H9 (cell line): ENCODE data around the gene HASPIN. TPM values are rescaled to one million over a fixed set of nuclear protein-coding genes. Genes with fewer than 3 reads are reported as not detected.
A peak's percentile ranks its signal among the peaks of the same experiment; 100 is the strongest.

ENCODE experiments used
- DNase-seq: peaks from one replicate; pipeline ENCODE4 v3.0.0-alpha.2; 2017
- H2AFZ ChIP-seq: one replicate; pipeline ENCODE4 v1.6.1; 2013; ENCODE audit warnings: mild to moderate bottlenecking, low read length, control low read depth, moderate library complexity
- H2AK5ac ChIP-seq: 2 replicates; pipeline ENCODE4 v1.6.1; 2013; ENCODE audit warnings: low read length, control low read depth, mixed read lengths; ENCODE audit not compliant: insufficient read length
- H2BK120ac ChIP-seq: one replicate; pipeline ENCODE4 v1.6.1; 2013; ENCODE audit warnings: low read depth, mild to moderate bottlenecking, low read length, control low read depth, inconsistent platforms; ENCODE audit not compliant: poor library complexity, severe bottlenecking
- H2BK12ac ChIP-seq: 2 replicates; pipeline ENCODE4 v1.6.1; 2013; ENCODE audit warnings: low read length, control low read depth, mixed read lengths, low read depth; ENCODE audit not compliant: insufficient read length
- H2BK15ac ChIP-seq: 2 replicates; pipeline ENCODE4 v1.6.1; 2013; ENCODE audit warnings: low read depth, low read length, control low read depth
- H2BK20ac ChIP-seq: one replicate; pipeline ENCODE4 v1.6.1; 2013; ENCODE audit warnings: low read depth, mild to moderate bottlenecking, low read length, control low read depth, inconsistent platforms; ENCODE audit not compliant: poor library complexity, severe bottlenecking
- H2BK5ac ChIP-seq: 2 replicates; pipeline ENCODE4 v1.6.1; 2013; ENCODE audit warnings: low read length, control low read depth, mixed read lengths; ENCODE audit not compliant: insufficient read length
- H3K14ac ChIP-seq: 2 replicates; pipeline ENCODE4 v1.6.1; 2013; ENCODE audit warnings: low read length, control low read depth; ENCODE audit not compliant: insufficient read depth
- H3K18ac ChIP-seq: 2 replicates; pipeline ENCODE4 v1.6.1; 2013; ENCODE audit warnings: low read depth, mild to moderate bottlenecking, mixed read lengths, low read length, control low read depth; ENCODE audit not compliant: insufficient read length
- H3K23ac ChIP-seq: 2 replicates; pipeline ENCODE4 v1.6.1; 2013; ENCODE audit warnings: low read length, control low read depth, mixed read lengths, low read depth; ENCODE audit not compliant: insufficient read length
- H3K23me2 ChIP-seq: 2 replicates; pipeline ENCODE4 v1.6.1; 2013; ENCODE audit warnings: low read depth, mild to moderate bottlenecking, mixed read lengths, low read length, control low read depth; ENCODE audit not compliant: insufficient read length, poor library complexity, severe bottlenecking
- H3K27ac ChIP-seq: 2 replicates; pipeline ENCODE4 v1.5.1; 2013; ENCODE audit warnings: low read length, control low read depth, mixed read lengths, low read depth; ENCODE audit not compliant: insufficient read length
- H3K27me3 ChIP-seq: 2 replicates; pipeline ENCODE4 v1.6.1; 2013; ENCODE audit warnings: low read length, control low read depth, inconsistent platforms; ENCODE audit not compliant: insufficient read depth
- H3K4ac ChIP-seq: 2 replicates; pipeline ENCODE4 v1.6.1; 2013; ENCODE audit warnings: low read depth, mild to moderate bottlenecking, control low read depth, inconsistent platforms, low read length, moderate library complexity
- H3K4me1 ChIP-seq: 2 replicates; pipeline ENCODE4 v1.6.1; 2013; ENCODE audit warnings: low read length, control low read depth, inconsistent platforms; ENCODE audit not compliant: insufficient read depth
- H3K4me2 ChIP-seq: 2 replicates; pipeline ENCODE4 v1.6.1; 2013; ENCODE audit warnings: low read length, control low read depth, mixed read lengths; ENCODE audit not compliant: insufficient read length, insufficient read depth
- H3K56ac ChIP-seq: 2 replicates; pipeline ENCODE4 v1.6.1; 2013; ENCODE audit warnings: low read depth, mild to moderate bottlenecking, mixed read lengths, low read length, control low read depth; ENCODE audit not compliant: insufficient read length
- H3K79me1 ChIP-seq: 2 replicates; pipeline ENCODE4 v1.6.1; 2013; ENCODE audit warnings: low read depth, mild to moderate bottlenecking, moderate library complexity, low read length, control low read depth, inconsistent platforms; ENCODE audit not compliant: insufficient read depth, poor library complexity, severe bottlenecking
- H3K79me2 ChIP-seq: 2 replicates; pipeline ENCODE4 v1.6.1; 2013; ENCODE audit warnings: low read length, control low read depth, inconsistent platforms; ENCODE audit not compliant: insufficient read depth
- H3K9ac ChIP-seq: 2 replicates; pipeline ENCODE4 v1.6.1; 2013; ENCODE audit warnings: low read length, control low read depth, mixed read lengths; ENCODE audit not compliant: insufficient read length; ENCODE audit errors: extremely low read depth
- H3K9me3 ChIP-seq: one replicate; pipeline ENCODE4 v1.6.1; 2013; ENCODE audit warnings: low read depth, low read length, inconsistent platforms; ENCODE audit not compliant: control insufficient read depth
- H3T11ph ChIP-seq: one replicate; pipeline ENCODE4 v1.6.1; 2013; ENCODE audit warnings: mild to moderate bottlenecking, low read length, control low read depth, inconsistent platforms
- H4K20me1 ChIP-seq: one replicate; pipeline ENCODE4 v1.6.1; 2013; ENCODE audit not compliant: control insufficient read depth, insufficient read length, insufficient read depth
- H4K5ac ChIP-seq: 2 replicates; pipeline ENCODE4 v1.6.1; 2013; ENCODE audit warnings: low read depth, mild to moderate bottlenecking, mixed read lengths, low read length, control low read depth; ENCODE audit not compliant: insufficient read length
- H4K8ac ChIP-seq: replicated peaks from 2 replicates; pipeline ENCODE4 v1.6.1; 2013; ENCODE audit warnings: low read length, control low read depth, mixed read lengths, low read depth; ENCODE audit not compliant: insufficient read length
- H4K91ac ChIP-seq: 2 replicates; pipeline ENCODE4 v1.6.1; 2013; ENCODE audit warnings: low read depth, mild to moderate bottlenecking, moderate library complexity, mixed read lengths, low read length, control low read depth; ENCODE audit not compliant: insufficient read length
- H3K27ac Mint-ChIP-seq, 3 experiments: 2 replicates in 2 of 3; 3 replicates in 1 of 3; pipeline ENCODE4 v1.8.0; 2020 to 2021; ENCODE audit warnings: mixed read lengths in 3 of 3, mild to moderate bottlenecking in 1 of 3, moderate library complexity in 1 of 3
- H3K27me3 Mint-ChIP-seq: 2 replicates; pipeline ENCODE4 v1.8.0; 2021; ENCODE audit warnings: low read depth, mild to moderate bottlenecking, moderate library complexity, mixed read lengths
- H3K36me3 Mint-ChIP-seq, 3 experiments: 2 replicates in 2 of 3; 3 replicates in 1 of 3; pipeline ENCODE4 v1.8.0; 2020 to 2021; ENCODE audit warnings: low read depth in 3 of 3, mixed read lengths in 3 of 3; ENCODE audit not compliant: insufficient read depth in 1 of 3
- H3K4me1 Mint-ChIP-seq, 2 experiments: 2 replicates each; pipeline ENCODE4 v1.8.0; 2020; ENCODE audit warnings: mixed read lengths in 2 of 2
- H3K4me3 Mint-ChIP-seq, 2 experiments: 2 replicates in 1 of 2; 3 replicates in 1 of 2; pipeline ENCODE4 v1.8.0; 2020 to 2021; ENCODE audit warnings: mild to moderate bottlenecking in 2 of 2, mixed read lengths in 2 of 2, moderate library complexity in 1 of 2
- H3K9me3 Mint-ChIP-seq, 2 experiments: 2 replicates in 1 of 2; 3 replicates in 1 of 2; pipeline ENCODE4 v1.8.0; 2020; ENCODE audit warnings: mild to moderate bottlenecking in 2 of 2, mixed read lengths in 2 of 2, moderate library complexity in 1 of 2
- CTCF ChIP-seq: fragments of 200-600 bp; sonication (generic); conservative IDR thresholded peaks from 3 replicates; pipeline ENCODE4 v1.8.0; 2021; ENCODE audit warnings: antibody characterized with exemption, mild to moderate bottlenecking
- WGBS: extraction: QIAGEN DNeasy Blood & Tissue Kit; methylation state at CpG from one replicate; pipeline ENCODE4 v1.1.7; 2013; ENCODE audit warnings: missing lambda C conversion rate, low lambda C conversion rate, mixed read lengths; ENCODE audit not compliant: insufficient read length; ENCODE audit errors: extremely low coverage; 5-methylcytosine and 5-hydroxymethylcytosine counted together
- total RNA-seq: library from RNA; stranded (reverse); gene quantifications from 2 replicates; pipeline ENCODE4 v1.2.1, GENCODE V29; 2021

HASPIN gene
- total RNA-seq, 1 experiment from 2014 or later: 26.6 TPM

- peaks cover 3% of the 10 kb centered on the region for H3K23me2 ChIP-seq
- peak overlapping the region; percentile 92 for H3K18ac ChIP-seq
- H2BK12ac ChIP-seq: no peak overlapping the region
- no peak overlapping the region for H2BK15ac ChIP-seq
- peaks cover 6 to 16% of the 10 kb centered on the region in 2 experiments for H3K4me1 Mint-ChIP-seq
- H3K79me1 ChIP-seq: no peaks in the 10 kb centered on the region
- H3K9me3 Mint-ChIP-seq: peaks cover 7 to 10% of the 10 kb centered on the region in 2 experiments; a peak in 4 of 5 replicates
- H3T11ph ChIP-seq: no peak overlapping the region
- no peak overlapping the region for H2AK5ac ChIP-seq
- H2BK5ac ChIP-seq: no peak overlapping the region
- no peak for DNase-seq
- H3K4ac ChIP-seq: no peak overlapping the region; the same call in 1 of the 2 replicates
- H3K27me3 ChIP-seq: no peaks in the 10 kb centered on the region
- H4K91ac ChIP-seq: no peak overlapping the region
- peak overlapping the region; percentile 8 for H3K27ac ChIP-seq
- H3K56ac ChIP-seq: no peak overlapping the region
- peak overlapping the region; percentile 74 for H3K9ac ChIP-seq
- peak overlapping the region; percentile 66 to 78 for H3K4me3 Mint-ChIP-seq
- no peak overlapping the region for H2BK20ac ChIP-seq
- no peaks in the 10 kb centered on the region for H3K9me3 ChIP-seq
- WGBS: no CpG with 5 or more reads among the region's 20 CpGs
- no peaks in the 10 kb centered on the region; the same call in 1 of the 2 replicates for H3K4me1 ChIP-seq
- H3K27me3 Mint-ChIP-seq: peaks cover 6% of the 10 kb centered on the region
- TF ChIP-seq CTCF: no peak
- H4K20me1 ChIP-seq: no peaks in the 10 kb centered on the region
- no peak overlapping the region for H4K8ac ChIP-seq
- no peaks in the 10 kb centered on the region for H3K79me2 ChIP-seq
- H3K27ac Mint-ChIP-seq: peak overlapping the region; percentile 70 to 93 (median 77); a peak in 4 of 7 replicates
- H4K5ac ChIP-seq: no peak overlapping the region
- peak overlapping the region; percentile 70 for H3K4me2 ChIP-seq
- H2BK120ac ChIP-seq: no peak overlapping the region
- H3K14ac ChIP-seq: peak overlapping the region; percentile 74; the same call in 1 of the 2 replicates
- H3K23ac ChIP-seq: no peak overlapping the region
- peaks cover 2 to 11% (median 8%) of the 10 kb centered on the region in 3 experiments; a peak in 6 of 7 replicates for H3K36me3 Mint-ChIP-seq
- H2AFZ ChIP-seq: no peak overlapping the region
Measured at GRCh38 chr17:3755335-3756030, 31.8 kb downstream of the HASPIN start.
